Eye (tissue), 1 donor: Measurements from ENCODE around the gene TTC8.
A peak's percentile ranks its signal among the peaks of the same experiment; 100 is the strongest.
"Not testable (repeated sequence)": the region's sequence is repeated elsewhere in the genome, so short reads cannot be mapped to it uniquely, and the experiment has no call there.

Source experiments
- DNase-seq: peaks from one replicate; pipeline ENCODE4 v3.0.0-alpha.2; 2015

The TTC8 gene

GRCh38 chr14:88825503-88825902, 1.1 kb downstream of the TTC8 start:
- DNase-seq, result no peak

GRCh38 chr14:88829188-88829587, 4.7 kb downstream of the TTC8 start:
- DNase-seq, result no peak

- no peak for DNase-seq
Measured at GRCh38 chr14:88829685-88830302, 5.3 kb downstream of the TTC8 start.

- DNase-seq, result no peak
Measured at GRCh38 chr14:88831284-88831683, 6.8 kb downstream of the TTC8 start.

GRCh38 chr14:88834883-88835431, 10.5 kb downstream of the TTC8 start:
- no peak for DNase-seq

GRCh38 chr14:88835661-88836060, 11.2 kb downstream of the TTC8 start:
- DNase-seq, result no peak

- no peak for DNase-seq
Measured at GRCh38 chr14:88837495-88837894, 13.0 kb downstream of the TTC8 start.

GRCh38 chr14:88838015-88838414, 13.6 kb downstream of the TTC8 start:
- no peak for DNase-seq

- no peak for DNase-seq
Measured at GRCh38 chr14:88840926-88841325, 16.5 kb downstream of the TTC8 start.

- no peak for DNase-seq
Measured at GRCh38 chr14:88841741-88842140, 17.3 kb downstream of the TTC8 start.

- no peak for DNase-seq
Measured at GRCh38 chr14:88842414-88842813, 18.0 kb downstream of the TTC8 start.

GRCh38 chr14:88844980-88845491, 20.6 kb downstream of the TTC8 start:
- DNase-seq, result no peak

GRCh38 chr14:88848571-88848970, 24.1 kb downstream of the TTC8 start:
- DNase-seq, result no peak

GRCh38 chr14:88849716-88850115, 25.3 kb downstream of the TTC8 start:
- no peak for DNase-seq

GRCh38 chr14:88851587-88851986, 27.1 kb downstream of the TTC8 start:
- DNase-seq, result no peak

GRCh38 chr14:88852632-88853031, 28.2 kb downstream of the TTC8 start:
- DNase-seq, result no peak

GRCh38 chr14:88853129-88853528, 28.7 kb downstream of the TTC8 start:
- DNase-seq, result no peak

- DNase-seq, result peak; percentile 60
Measured at GRCh38 chr14:88856786-88857366, 32.4 kb downstream of the TTC8 start.

- DNase-seq, result not testable (repeated sequence)
Measured at GRCh38 chr14:88857861-88858260, 33.4 kb downstream of the TTC8 start.

- DNase-seq, result not testable (repeated sequence)
Measured at GRCh38 chr14:88859118-88859517, 34.7 kb downstream of the TTC8 start.

- DNase-seq, result no peak
Measured at GRCh38 chr14:88863167-88863566, 38.7 kb downstream of the TTC8 start.

- DNase-seq, result no peak
Measured at GRCh38 chr14:88864198-88864597, 39.7 kb downstream of the TTC8 start.

GRCh38 chr14:88866305-88866704, 41.9 kb downstream of the TTC8 start:
- no peak for DNase-seq

- no peak for DNase-seq
Measured at GRCh38 chr14:88868558-88869159, 44.2 kb downstream of the TTC8 start.
